Stimulated activated naive B cell treated with anti-CD40 and anti-IgM and Interleukin-4, amounts not matched to agents 10 μg/mL and 1 μg/mL and 100 μg/mL, for 72 hours (primary cell): ENCODE measurements around the gene CACNA1C.

Experiments used
- ATAC-seq, 2 donors: fragments of 150-1000 bp; cut with Tn5 transposase; replicated peaks; 2 replicates each; pipeline ENCODE4 v1.10.0; 2021; ENCODE audit warnings: moderate library complexity in 1 of 2
- DNase-seq: peaks from one replicate; pipeline ENCODE4 v3.0.0; 2021
- H3K27ac Mint-ChIP-seq: one replicate; pipeline ENCODE4 v1.8.0; 2022; ENCODE audit warnings: mild to moderate bottlenecking, mixed read lengths
- H3K27me3 Mint-ChIP-seq, 2 donors: one replicate each; pipeline ENCODE4 v1.8.0; 2022; ENCODE audit warnings: mixed read lengths in 2 of 2
- H3K36me3 Mint-ChIP-seq, 2 donors: one replicate each; pipeline ENCODE4 v1.8.0; 2022; ENCODE audit warnings: mixed read lengths in 2 of 2, mild to moderate bottlenecking in 1 of 2
- H3K4me1 Mint-ChIP-seq, 2 donors: one replicate each; pipeline ENCODE4 v1.8.0; 2022; ENCODE audit warnings: mixed read lengths in 2 of 2, mild to moderate bottlenecking in 1 of 2
- H3K4me3 Mint-ChIP-seq, 2 donors: one replicate each; pipeline ENCODE4 v1.8.0; 2022; ENCODE audit warnings: mild to moderate bottlenecking in 2 of 2, mixed read lengths in 2 of 2, moderate library complexity in 1 of 2
- H3K9me3 Mint-ChIP-seq, 2 donors: one replicate each; pipeline ENCODE4 v1.8.0; 2022; ENCODE audit warnings: mixed read lengths in 2 of 2, mild to moderate bottlenecking in 1 of 2

CACNA1C gene

DNA sequence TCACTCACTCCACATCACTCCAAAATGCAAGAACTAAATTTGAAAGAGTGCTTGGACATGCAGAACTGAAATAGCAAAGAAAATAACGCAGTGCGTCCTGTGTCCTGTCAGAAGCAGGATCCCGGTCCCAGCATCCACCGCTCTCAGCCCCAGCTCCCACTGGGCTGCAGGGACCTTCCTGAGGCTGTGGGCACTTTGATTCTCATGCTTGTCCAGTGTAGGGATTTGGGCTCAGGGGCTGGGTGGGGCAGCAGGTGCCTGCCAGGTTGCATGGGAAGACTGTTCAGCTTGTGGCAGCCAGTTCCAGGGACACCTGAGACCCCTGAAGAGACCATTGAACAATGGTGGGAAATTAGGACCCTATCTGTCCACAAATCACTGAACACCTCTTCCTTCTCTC, 602.0 kb downstream of the CACNA1C start:
- no peak for DNase-seq
- no peaks in the 10 kb centered on the region for H3K36me3 Mint-ChIP-seq
- peaks cover 0 to 1% of the 10 kb centered on the region in 2 donors for H3K9me3 Mint-ChIP-seq
- peaks cover 7 to 9% of the 10 kb centered on the region in 2 donors for H3K27me3 Mint-ChIP-seq
- H3K4me3 Mint-ChIP-seq = no peak overlapping the region
- H3K27ac Mint-ChIP-seq = no peak overlapping the region
- no peaks in the 10 kb centered on the region for H3K4me1 Mint-ChIP-seq
- ATAC-seq = no peak

DNA sequence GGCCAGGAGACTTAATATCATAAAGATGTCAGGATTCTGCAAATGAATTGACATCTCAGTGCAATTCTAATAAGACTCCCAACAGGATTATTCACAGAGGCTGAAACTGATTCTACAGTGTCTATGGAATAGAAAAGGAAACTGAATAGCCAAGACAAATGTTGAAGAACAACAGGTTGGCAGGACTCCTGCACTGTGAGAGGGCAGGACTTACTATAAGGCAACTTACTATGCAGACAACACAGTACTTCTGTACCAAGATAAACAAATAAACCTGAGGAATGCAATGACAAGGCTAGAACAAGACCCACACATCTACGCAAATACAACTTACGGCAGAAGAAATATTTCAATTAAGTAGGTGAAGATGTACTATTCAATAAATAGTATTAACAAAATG, 609.7 kb downstream of the CACNA1C start:
- DNase-seq (no peak), ATAC-seq (no peak)
- no peaks in the 10 kb centered on the region for H3K36me3 Mint-ChIP-seq
- H3K27ac Mint-ChIP-seq = no peak overlapping the region
- H3K9me3 Mint-ChIP-seq = no peaks in the 10 kb centered on the region
- no peaks in the 10 kb centered on the region for H3K27me3 Mint-ChIP-seq
- H3K4me3 Mint-ChIP-seq = no peak overlapping the region
- H3K4me1 Mint-ChIP-seq = no peaks in the 10 kb centered on the region

- H3K4me1 Mint-ChIP-seq = no peaks in the 10 kb centered on the region
- no peak overlapping the region for H3K27ac Mint-ChIP-seq
- no peak for ATAC-seq
- no peaks in the 10 kb centered on the region for H3K9me3 Mint-ChIP-seq
- no peaks in the 10 kb centered on the region for H3K27me3 Mint-ChIP-seq
- no peak for DNase-seq
- no peaks in the 10 kb centered on the region for H3K36me3 Mint-ChIP-seq
- H3K4me3 Mint-ChIP-seq = no peak overlapping the region
Measured at GRCh38 chr12:2664721-2665577, 612.2 kb downstream of the CACNA1C start.

- no peak for DNase-seq
- no peak overlapping the region for H3K4me3 Mint-ChIP-seq
- no peaks in the 10 kb centered on the region for H3K27me3 Mint-ChIP-seq
- H3K4me1 Mint-ChIP-seq = no peaks in the 10 kb centered on the region
- H3K27ac Mint-ChIP-seq = no peak overlapping the region
- H3K36me3 Mint-ChIP-seq = no peaks in the 10 kb centered on the region
- no peak for ATAC-seq
- H3K9me3 Mint-ChIP-seq = no peaks in the 10 kb centered on the region
Measured at GRCh38 chr12:2666411-2666810, 613.6 kb downstream of the CACNA1C start.

DNA sequence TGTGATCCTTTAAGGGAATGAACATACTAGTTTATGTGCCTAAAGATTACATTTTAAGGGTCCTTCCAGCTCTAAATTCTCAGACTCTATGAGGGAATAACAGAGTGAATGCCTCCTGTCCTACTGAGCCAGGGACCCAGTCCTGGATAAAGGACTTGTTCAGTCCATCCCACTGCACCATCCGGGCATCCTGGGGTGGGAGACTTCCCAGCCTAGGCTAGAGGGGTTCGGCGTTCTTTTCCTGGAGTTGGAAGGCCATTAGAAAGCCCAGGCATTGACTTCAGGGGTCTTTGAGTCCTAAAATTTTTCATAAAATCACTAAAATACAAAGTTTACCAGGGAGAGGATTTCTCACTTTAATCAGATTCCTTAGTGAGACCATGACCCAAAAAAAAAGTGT, 614.1 kb downstream of the CACNA1C start:
- Mint-ChIP-seq H3K9me3 (no peaks in the 10 kb centered on the region), H3K4me3 (no peak overlapping the region), H3K27ac (no peak overlapping the region), H3K36me3 (no peaks in the 10 kb centered on the region), H3K4me1 (no peaks in the 10 kb centered on the region), H3K27me3 (no peaks in the 10 kb centered on the region)
- DNase-seq (no peak), ATAC-seq (no peak)

DNA sequence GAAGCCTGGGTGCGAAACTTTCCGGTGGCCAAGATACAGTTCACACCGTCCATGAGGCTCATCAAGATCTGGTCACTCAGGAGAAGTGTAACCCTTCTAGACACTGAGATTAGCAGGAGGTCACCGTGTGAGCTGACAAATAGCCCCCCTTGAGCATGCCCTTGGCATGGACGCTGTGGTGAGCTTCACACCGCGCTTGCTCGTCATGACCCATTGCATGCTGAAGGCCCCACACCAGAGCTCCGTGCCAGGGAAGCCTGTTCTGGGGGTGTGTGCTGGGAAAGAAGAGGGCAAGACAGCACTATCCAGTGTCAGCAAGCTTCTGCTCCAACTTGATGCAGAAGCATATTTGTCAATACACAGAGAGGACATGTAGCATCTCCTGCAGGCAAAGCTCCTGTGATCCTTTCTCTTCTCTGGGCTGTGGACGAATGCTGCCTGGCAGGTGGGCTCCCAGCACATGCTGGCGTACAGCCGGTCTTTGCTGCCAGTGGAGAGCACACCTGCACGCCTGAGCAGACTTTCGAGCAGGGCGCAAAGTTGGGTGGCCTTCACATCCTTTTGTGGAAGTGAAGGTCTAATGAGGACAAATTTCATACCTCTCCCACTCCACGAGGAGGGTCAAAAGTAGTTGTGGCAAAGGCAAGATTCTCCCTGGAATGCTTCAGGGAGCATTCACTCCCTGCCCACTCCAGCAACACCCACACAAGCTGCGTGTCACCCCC, 615.1 kb downstream of the CACNA1C start:
- no peak overlapping the region for H3K27ac Mint-ChIP-seq
- H3K36me3 Mint-ChIP-seq = no peaks in the 10 kb centered on the region
- H3K9me3 Mint-ChIP-seq = no peaks in the 10 kb centered on the region
- no peaks in the 10 kb centered on the region for H3K4me1 Mint-ChIP-seq
- no peak for ATAC-seq
- no peak overlapping the region for H3K4me3 Mint-ChIP-seq
- no peaks in the 10 kb centered on the region for H3K27me3 Mint-ChIP-seq
- DNase-seq = no peak

DNA sequence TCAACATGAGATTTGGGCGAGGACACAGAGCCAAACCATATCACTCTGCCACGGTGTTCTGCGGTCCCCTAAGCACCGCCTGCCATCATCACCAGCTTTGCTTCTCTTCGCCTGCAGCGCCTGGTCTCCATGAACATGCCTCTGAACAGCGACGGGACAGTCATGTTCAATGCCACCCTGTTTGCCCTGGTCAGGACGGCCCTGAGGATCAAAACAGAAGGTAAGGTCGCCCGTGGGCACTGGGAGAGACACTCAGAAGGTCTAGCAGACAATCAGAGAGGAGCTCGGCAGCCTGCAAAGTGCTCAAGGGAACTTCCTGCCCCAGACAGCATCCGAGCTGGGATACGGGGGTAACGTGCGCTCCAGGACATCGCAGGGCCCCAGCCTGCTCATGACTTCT, 616.0 kb downstream of the CACNA1C start:
- Mint-ChIP-seq H3K27me3 (no peaks in the 10 kb centered on the region), H3K9me3 (no peaks in the 10 kb centered on the region), H3K4me3 (no peak overlapping the region), H3K4me1 (no peaks in the 10 kb centered on the region), H3K27ac (no peak overlapping the region), H3K36me3 (no peaks in the 10 kb centered on the region)
- ATAC-seq (no peak), DNase-seq (no peak)

DNA sequence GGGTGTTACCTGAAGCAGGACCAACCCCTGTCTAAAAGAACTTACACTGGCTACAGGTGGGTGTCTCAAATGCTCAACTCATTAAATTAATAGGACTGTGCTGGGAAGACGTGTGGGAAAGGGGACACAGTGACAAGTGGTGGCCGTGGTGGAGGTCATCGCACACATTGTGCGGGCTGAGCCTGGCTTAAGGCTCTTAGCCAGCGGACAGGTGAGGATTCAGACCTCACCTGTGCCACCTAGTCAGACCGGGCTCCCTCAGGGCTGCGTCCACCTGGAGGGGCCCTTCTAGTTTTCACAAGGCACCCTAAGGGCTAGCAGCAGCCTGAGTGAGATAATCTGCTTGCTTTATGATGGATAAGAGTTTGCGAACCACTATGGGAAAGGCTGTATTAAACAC, 616.8 kb downstream of the CACNA1C start:
- no peak for ATAC-seq
- Mint-ChIP-seq H3K36me3 (no peaks in the 10 kb centered on the region), H3K27me3 (no peaks in the 10 kb centered on the region), H3K4me1 (no peaks in the 10 kb centered on the region), H3K4me3 (no peak overlapping the region), H3K9me3 (no peaks in the 10 kb centered on the region), H3K27ac (no peak overlapping the region)
- DNase-seq = no peak

GRCh38 chr12:2672863-2673262, 620.1 kb downstream of the CACNA1C start:
- ATAC-seq = no peak
- Mint-ChIP-seq H3K27ac (no peak overlapping the region), H3K4me3 (no peak overlapping the region), H3K4me1 (no peaks in the 10 kb centered on the region), H3K9me3 (no peaks in the 10 kb centered on the region), H3K36me3 (no peaks in the 10 kb centered on the region), H3K27me3 (no peaks in the 10 kb centered on the region)
- DNase-seq = no peak

GRCh38 chr12:2673966-2674810, 621.4 kb downstream of the CACNA1C start:
- H3K36me3 Mint-ChIP-seq = no peaks in the 10 kb centered on the region
- no peaks in the 10 kb centered on the region for H3K27me3 Mint-ChIP-seq
- no peak for DNase-seq
- H3K4me1 Mint-ChIP-seq = no peaks in the 10 kb centered on the region
- no peaks in the 10 kb centered on the region for H3K9me3 Mint-ChIP-seq
- H3K27ac Mint-ChIP-seq = no peak overlapping the region
- no peak overlapping the region for H3K4me3 Mint-ChIP-seq
- ATAC-seq = no peak

- no peak for DNase-seq
- Mint-ChIP-seq H3K4me3 (no peak overlapping the region), H3K36me3 (no peaks in the 10 kb centered on the region), H3K27ac (no peak overlapping the region), H3K27me3 (no peaks in the 10 kb centered on the region), H3K4me1 (no peaks in the 10 kb centered on the region), H3K9me3 (no peaks in the 10 kb centered on the region)
- no peak for ATAC-seq
Measured at GRCh38 chr12:2675776-2676175, 623.0 kb downstream of the CACNA1C start.

DNA sequence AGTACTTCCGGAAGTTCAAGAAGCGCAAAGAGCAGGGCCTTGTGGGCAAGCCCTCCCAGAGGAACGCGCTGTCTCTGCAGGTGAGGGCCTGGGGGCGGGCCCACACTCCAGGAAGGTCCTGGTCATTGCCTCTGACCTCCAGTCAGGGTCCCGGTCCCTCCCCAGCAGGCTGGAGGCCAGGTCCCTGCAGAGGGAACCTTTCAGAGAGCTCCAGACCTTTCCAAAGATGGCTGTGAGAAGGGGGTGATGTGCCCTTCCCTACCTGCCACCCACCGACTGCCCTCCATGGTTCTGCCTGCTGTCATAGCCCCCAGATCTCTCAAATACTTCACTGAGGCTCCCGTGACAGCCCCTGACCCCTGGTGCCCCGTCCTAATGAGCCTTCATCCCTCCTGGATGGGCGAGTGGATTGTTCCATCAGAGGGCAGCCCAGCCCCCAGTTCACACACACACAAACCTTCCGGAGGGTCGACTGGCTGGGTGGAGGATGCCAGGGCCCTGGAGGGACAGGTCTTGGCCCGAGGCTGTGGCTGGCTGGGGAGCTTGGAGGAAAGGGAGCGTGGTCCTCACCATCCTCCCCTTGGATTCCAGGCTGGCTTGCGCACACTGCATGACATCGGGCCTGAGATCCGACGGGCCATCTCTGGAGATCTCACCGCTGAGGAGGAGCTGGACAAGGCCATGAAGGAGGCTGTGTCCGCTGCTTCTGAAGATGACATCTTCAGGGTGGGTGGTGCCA, 624.5 kb downstream of the CACNA1C start:
- H3K4me3 Mint-ChIP-seq = no peak overlapping the region

DNA sequence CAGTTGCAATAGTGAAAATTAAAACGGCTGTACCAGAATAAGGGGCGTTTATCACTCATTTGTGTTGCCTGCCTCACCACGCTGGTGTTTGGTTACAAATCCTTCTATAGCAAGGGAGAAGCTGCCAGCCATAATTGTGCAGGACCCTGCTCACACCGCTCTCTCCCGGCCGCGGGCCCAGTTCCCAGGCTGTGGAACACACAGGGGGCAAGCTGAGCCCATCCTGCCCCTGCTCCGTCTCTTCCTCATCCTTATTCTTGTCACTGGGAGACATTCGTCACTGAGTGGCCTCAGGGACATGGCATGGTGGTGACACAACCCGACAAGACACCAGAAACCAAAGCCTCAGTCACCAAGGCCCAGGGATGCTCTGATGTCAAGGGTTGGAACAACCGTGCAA, 625.6 kb downstream of the CACNA1C start:
- Mint-ChIP-seq H3K4me1 (peaks cover 2 to 8% of the 10 kb centered on the region in 2 donors), H3K4me3 (no peak overlapping the region), H3K36me3 (peaks cover 1 to 8% of the 10 kb centered on the region in 2 donors), H3K27ac (no peak overlapping the region), H3K9me3 (peaks cover 2 to 3% of the 10 kb centered on the region in 2 donors), H3K27me3 (peaks cover 0 to 4% of the 10 kb centered on the region in 2 donors)
- no peak for DNase-seq
- ATAC-seq = no peak

More for the DNA sequence above, 624.5 kb downstream of the CACNA1C start:
- DNase-seq (no peak), ATAC-seq (no peak)
- H3K9me3 Mint-ChIP-seq = no peaks in the 10 kb centered on the region
- H3K27ac Mint-ChIP-seq = no peak overlapping the region
- peaks cover 0 to 1% of the 10 kb centered on the region in 2 donors for H3K36me3 Mint-ChIP-seq
- H3K27me3 Mint-ChIP-seq = no peaks in the 10 kb centered on the region
- peaks cover 0 to under 1% of the 10 kb centered on the region in 2 donors for H3K4me1 Mint-ChIP-seq
